Bronchial epithelial cell (primary cell): ENCODE results near the gene FHDC1. TPM values are rescaled to one million over a fixed set of nuclear protein-coding genes. Genes with fewer than 3 reads are reported as not detected.

ENCODE experiments used
- DNase-seq: peaks from one replicate; pipeline ENCODE4 v3.0.0-alpha.2; 2010; ENCODE audit warnings: low read depth
- FAIRE-seq: peaks from 2 replicates; lab custom pipeline; 2011; peaks lifted over from hg19 to GRCh38; lab: Jason Lieb, UNC
- H3K27me3 ChIP-seq: 2 replicates; pipeline ENCODE4 v1.5.1; 2011; ENCODE audit warnings: low read length; ENCODE audit not compliant: control insufficient read depth, insufficient read depth
- H3K36me3 ChIP-seq: 2 replicates; pipeline ENCODE4 v1.5.1; 2011; ENCODE audit warnings: low read length; ENCODE audit not compliant: control insufficient read depth, insufficient read depth
- H3K4me3 ChIP-seq: 2 replicates; pipeline ENCODE4 v1.5.1; 2011; ENCODE audit warnings: mild to moderate bottlenecking, low read depth, low read length, control low read depth
- CTCF ChIP-seq: IDR thresholded peaks from 2 replicates; pipeline ENCODE4 v1.5.1; 2011; ENCODE audit warnings: mild to moderate bottlenecking, moderate library complexity, low read length, control low read depth, inconsistent platforms; ENCODE audit not compliant: insufficient read depth, severe bottlenecking
- total RNA-seq: library from RNA; depleted of rRNA; stranded (reverse); fragments of >200 nt; gene quantifications from 2 replicates; pipeline ENCODE4 v1.2.1, GENCODE V29; 2014

Gene FHDC1
- total RNA-seq, 1 donor from 2014 or later, result 0.53 TPM

DNA sequence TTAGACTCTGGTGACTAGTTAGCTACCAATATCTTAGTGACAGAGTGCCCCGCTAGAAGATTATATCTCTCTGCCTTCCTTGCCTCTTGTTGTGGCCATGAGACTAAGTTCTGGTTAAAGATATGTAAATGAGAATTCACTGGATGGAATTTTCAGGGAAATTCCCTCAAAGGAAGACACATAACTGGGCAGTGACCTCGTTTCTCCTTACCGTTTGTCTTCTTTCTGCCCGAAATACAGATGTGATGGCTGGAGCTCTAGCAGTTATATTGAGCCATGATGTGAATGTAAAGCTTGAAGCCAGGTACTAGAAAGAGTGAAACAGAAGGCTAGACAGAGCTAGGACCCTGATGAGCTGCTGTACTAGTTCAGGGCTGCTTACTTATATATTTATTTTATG lies 80.5 kb downstream of the FHDC1 start:
- no peak for DNase-seq
- no peak for TF ChIP-seq CTCF
- no peak for FAIRE-seq

GRCh38 chr4:153018031-153018430 lies 81.9 kb downstream of the FHDC1 start:
- TF ChIP-seq CTCF, result no peak
- peak; percentile 69 for DNase-seq
- no peak for FAIRE-seq

More for the DNA sequence above, 80.5 kb downstream of the FHDC1 start:
- Histone ChIP-seq H3K27me3 (no peaks in the 10 kb centered on the region), H3K36me3 (no peaks in the 10 kb centered on the region), H3K4me3 (no peak overlapping the region)

DNA sequence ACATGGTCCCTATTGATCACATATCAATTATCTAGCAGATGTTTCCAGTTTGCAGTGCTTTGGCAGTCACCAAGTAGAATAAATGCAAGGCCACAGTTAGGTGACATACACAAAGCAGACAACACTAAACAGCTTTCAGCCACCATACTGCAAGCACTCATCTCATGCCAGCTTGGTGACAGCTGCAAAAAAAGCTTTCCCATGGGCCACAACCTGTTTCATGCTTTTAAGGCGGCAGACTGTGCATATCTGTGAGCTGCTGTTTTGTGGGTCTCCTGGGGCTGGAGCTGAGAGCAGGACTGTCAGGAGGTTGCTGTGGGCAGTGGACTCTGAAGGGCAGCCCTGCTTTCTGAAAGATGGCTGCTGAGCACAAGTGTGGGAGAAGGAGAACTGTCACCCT lies 82.6 kb downstream of the FHDC1 start:
- TF ChIP-seq CTCF, result no peak
- no peaks in the 10 kb centered on the region for H3K27me3 ChIP-seq
- no peaks in the 10 kb centered on the region for H3K36me3 ChIP-seq
- no peak overlapping the region for H3K4me3 ChIP-seq
- no peak for FAIRE-seq
- DNase-seq, result no peak

More at GRCh38 chr4:153018031-153018430, 81.9 kb downstream of the FHDC1 start:
- no peaks in the 10 kb centered on the region for H3K36me3 ChIP-seq
- no peak overlapping the region for H3K4me3 ChIP-seq
- H3K27me3 ChIP-seq, result no peaks in the 10 kb centered on the region

- no peak overlapping the region for H3K4me3 ChIP-seq
- H3K27me3 ChIP-seq, result no peaks in the 10 kb centered on the region
- TF ChIP-seq CTCF, result no peak
- H3K36me3 ChIP-seq, result no peaks in the 10 kb centered on the region
- DNase-seq (no peak), FAIRE-seq (no peak)
Measured at GRCh38 chr4:153019906-153020305, 83.8 kb downstream of the FHDC1 start.

DNA sequence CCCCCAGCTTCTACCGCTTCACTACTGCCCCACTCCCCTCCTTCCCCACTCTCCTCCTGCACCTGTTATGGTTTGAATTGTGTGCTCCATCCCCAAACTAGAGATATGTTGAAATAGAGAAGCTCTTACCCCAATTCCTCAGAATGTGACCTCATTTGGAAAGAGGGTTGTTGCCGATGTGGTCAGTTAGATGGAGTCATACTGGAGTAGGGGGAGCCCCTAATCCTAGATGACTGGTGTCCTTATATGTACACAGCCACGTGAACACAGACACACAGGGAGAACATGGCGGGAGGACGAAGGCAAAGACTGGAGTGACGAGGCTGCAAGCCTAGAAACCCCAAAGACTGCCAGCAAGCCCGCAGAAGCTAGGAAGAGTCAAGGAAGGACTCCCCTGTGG lies 84.3 kb downstream of the FHDC1 start:
- peak; percentile 43 for FAIRE-seq
- no peaks in the 10 kb centered on the region for H3K27me3 ChIP-seq

More for the DNA sequence above, 84.3 kb downstream of the FHDC1 start:
- Histone ChIP-seq H3K36me3 (no peaks in the 10 kb centered on the region), H3K4me3 (no peak overlapping the region)
- no peak for TF ChIP-seq CTCF
- no peak for DNase-seq
